ENCODE data around the gene DCTN3. TPM values are rescaled to one million over a fixed set of nuclear protein-coding genes. Genes with fewer than 3 reads are reported as not detected.

The DCTN3 gene
- total and polyA plus RNA-seq, 9 of the 15 experiments (the other 6 are each of a cell fraction or from before 2014, with no cell fraction given): 11.0 to 51.0 (median 41.9) TPM

DNA sequence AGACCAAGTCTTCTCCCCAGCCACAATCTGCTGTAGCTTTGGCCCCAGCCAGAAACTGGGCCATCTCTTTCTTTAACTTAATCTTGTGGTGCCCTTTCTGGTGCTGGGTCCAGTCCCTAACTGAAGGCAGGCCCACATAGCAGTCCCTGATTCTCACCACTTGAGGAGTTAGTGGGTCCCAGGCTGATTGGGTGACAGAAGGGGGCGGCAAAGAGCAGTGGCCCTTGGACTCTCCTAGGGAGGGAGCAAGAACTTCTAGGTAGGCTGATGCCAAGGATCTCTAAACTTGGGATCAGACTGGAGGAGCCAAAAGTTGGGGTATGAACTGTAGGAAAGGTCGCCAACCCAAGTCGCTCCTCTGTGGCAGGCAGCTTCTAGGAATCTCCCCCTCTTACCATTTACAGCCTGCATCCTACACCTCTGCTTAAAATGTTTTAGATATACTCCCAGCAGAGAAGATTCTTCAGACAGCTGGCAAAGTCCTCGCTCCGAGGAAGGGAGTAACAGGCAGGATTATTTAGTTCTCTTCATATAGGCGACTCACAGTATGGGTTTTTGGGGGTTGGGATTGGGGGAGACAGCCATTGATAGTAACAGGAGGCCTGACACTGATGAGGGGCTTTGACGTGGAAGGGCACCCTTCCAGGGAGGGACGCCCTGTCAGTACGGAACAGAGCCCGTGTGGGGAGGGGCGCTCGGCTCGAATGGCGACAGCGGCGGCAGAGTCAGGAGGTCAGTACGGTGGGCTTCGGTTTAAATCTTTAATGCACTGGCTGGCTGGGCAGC, 44.2 kb upstream of the DCTN3 start (continued):
- TF ChIP-seq, protein P1, sequence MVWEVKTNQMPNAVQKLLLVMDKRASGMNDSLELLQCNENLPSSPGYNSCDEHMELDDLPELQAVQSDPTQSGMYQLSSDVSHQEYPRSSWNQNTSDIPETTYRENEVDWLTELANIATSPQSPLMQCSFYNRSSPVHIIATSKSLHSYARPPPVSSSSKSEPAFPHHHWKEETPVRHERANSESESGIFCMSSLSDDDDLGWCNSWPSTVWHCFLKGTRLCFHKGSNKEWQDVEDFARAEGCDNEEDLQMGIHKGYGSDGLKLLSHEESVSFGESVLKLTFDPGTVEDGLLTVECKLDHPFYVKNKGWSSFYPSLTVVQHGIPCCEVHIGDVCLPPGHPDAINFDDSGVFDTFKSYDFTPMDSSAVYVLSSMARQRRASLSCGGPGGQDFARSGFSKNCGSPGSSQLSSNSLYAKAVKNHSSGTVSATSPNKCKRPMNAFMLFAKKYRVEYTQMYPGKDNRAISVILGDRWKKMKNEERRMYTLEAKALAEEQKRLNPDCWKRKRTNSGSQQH (CRISPR knock-in tag; IDR thresholded peaks at IDR 0.05): no peak
- TF ChIP-seq, protein P2, sequence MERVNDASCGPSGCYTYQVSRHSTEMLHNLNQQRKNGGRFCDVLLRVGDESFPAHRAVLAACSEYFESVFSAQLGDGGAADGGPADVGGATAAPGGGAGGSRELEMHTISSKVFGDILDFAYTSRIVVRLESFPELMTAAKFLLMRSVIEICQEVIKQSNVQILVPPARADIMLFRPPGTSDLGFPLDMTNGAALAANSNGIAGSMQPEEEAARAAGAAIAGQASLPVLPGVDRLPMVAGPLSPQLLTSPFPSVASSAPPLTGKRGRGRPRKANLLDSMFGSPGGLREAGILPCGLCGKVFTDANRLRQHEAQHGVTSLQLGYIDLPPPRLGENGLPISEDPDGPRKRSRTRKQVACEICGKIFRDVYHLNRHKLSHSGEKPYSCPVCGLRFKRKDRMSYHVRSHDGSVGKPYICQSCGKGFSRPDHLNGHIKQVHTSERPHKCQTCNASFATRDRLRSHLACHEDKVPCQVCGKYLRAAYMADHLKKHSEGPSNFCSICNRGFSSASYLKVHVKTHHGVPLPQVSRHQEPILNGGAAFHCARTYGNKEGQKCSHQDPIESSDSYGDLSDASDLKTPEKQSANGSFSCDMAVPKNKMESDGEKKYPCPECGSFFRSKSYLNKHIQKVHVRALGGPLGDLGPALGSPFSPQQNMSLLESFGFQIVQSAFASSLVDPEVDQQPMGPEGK (CRISPR knock-in tag; IDR thresholded peaks at IDR 0.05; ENCODE audit: borderline replicate concordance): no peak
- no peak for TF ChIP-seq SPI1 (IDR thresholded peaks at IDR 0.05; ENCODE audit: borderline replicate concordance, low read depth, low read length)
- no peak for TF ChIP-seq MCM5 (IDR thresholded peaks at IDR 0.05; ENCODE audit: low read depth)
- TF ChIP-seq, protein P3, sequence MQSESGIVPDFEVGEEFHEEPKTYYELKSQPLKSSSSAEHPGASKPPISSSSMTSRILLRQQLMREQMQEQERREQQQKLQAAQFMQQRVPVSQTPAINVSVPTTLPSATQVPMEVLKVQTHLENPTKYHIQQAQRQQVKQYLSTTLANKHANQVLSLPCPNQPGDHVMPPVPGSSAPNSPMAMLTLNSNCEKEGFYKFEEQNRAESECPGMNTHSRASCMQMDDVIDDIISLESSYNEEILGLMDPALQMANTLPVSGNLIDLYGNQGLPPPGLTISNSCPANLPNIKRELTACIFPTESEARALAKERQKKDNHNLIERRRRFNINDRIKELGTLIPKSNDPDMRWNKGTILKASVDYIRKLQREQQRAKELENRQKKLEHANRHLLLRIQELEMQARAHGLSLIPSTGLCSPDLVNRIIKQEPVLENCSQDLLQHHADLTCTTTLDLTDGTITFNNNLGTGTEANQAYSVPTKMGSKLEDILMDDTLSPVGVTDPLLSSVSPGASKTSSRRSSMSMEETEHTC (IDR thresholded peaks at IDR 0.05): no peak
- no peak for TF ChIP-seq GABPB2 (CRISPR knock-in tag; conservative IDR thresholded peaks at IDR 0.05)
- no peak for TF ChIP-seq ZNF707 (CRISPR knock-in tag; conservative IDR thresholded peaks at IDR 0.05)

All from K562 (cell line).